Gastroesophageal sphincter (tissue), 3 donors: Measurements from ENCODE around the gene FERMT3.

ENCODE experiments used
- CTCF ChIP-seq, 4 experiments: fragments of 200-600 bp in 2 of 4; fragments of 450-650 bp in 2 of 4; sonication (generic) in 1 of 4; IDR thresholded peaks; one replicate each; pipeline ENCODE4 v1.5.1; 2017 to 2019; ENCODE audit warnings: antibody characterized with exemption in 4 of 4, mild to moderate bottlenecking in 2 of 4, moderate library complexity in 2 of 4
- EP300 ChIP-seq: sonication (generic); formaldehyde crosslinking; IDR thresholded peaks from one replicate; pipeline ENCODE4 v1.6.1; 2017; ENCODE audit warnings: antibody characterized with exemption, mild to moderate bottlenecking
- POLR2A ChIP-seq, 2 donors: fragments of 450-650 bp; IDR thresholded peaks; one replicate each; pipeline ENCODE4 v1.6.1; 2017; ENCODE audit warnings: antibody characterized with exemption in 2 of 2, mild to moderate bottlenecking in 2 of 2, moderate library complexity in 1 of 2
- POLR2AphosphoS5 ChIP-seq: sonication (generic); formaldehyde crosslinking; IDR thresholded peaks from one replicate; pipeline ENCODE4 v1.6.1; 2017; ENCODE audit warnings: antibody characterized with exemption

- no peak for TF ChIP-seq POLR2A (IDR thresholded peaks at IDR 0.05)
- no peak for TF ChIP-seq CTCF (IDR thresholded peaks at IDR 0.05)
- TF ChIP-seq EP300 = no peak
- TF ChIP-seq POLR2AphosphoS5 = peak; percentile 5
Observed at GRCh38 chr11:64245797-64246620, 39.5 kb downstream of the FERMT3 start.
